ENCODE data around the gene SNRNP200.

Gene SNRNP200

DNA sequence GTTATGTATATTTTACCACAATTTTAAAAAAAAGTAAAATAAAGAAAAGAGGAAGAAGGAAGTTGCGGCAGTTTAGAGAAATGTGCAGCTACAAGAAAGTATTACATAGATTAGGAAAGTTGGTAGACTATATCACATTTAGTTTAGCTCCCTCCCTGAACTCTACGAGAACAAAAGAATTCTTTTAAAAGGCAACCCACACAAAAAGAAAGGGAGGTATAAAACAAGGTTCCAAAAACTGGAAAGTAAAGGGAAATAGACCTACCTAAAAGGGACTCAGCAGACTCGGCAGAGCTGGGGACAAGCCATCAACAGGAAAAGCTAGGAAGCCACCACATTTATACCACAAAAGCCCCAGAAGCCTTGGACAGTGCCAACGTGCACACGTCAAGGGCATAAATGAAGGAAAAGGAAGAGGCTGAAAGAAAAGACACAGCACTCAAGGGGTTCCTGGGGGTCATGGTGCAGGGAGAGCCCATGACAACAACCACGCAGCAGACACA lies 48.7 kb downstream of the SNRNP200 start:
- H3K27ac Mint-ChIP-seq = peak overlapping the region; percentile 59
- peaks cover 57% of the 10 kb centered on the region for H3K4me1 Mint-ChIP-seq
- peaks cover 22% of the 10 kb centered on the region for H3K36me3 Mint-ChIP-seq (ENCODE audit: low read depth)
- ATAC-seq = no peak
- DNase-seq = no peak
- H3K27me3 Mint-ChIP-seq = no peaks in the 10 kb centered on the region
- H3K9me3 Mint-ChIP-seq = no peaks in the 10 kb centered on the region
- H3K4me3 Mint-ChIP-seq = peak overlapping the region; percentile 22

DNA sequence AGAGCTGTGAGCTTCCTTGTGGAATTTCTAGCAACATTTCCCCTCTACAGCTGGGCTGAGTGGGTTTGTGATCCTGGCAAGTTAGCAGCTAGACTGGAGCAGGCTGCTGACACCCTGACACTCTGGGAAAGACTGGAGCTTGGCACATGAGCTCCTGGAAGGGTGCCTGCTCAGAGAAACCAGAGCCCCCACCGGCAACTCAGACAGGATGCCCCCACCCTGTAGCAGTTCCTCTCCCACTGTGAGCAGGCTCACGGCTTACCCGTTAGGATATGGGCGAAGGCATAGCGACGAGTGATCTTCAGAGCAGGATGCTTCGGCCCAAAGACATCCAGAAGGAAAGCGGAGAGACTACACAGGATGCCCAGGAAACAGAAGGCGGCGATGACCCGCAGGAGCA lies 50.8 kb downstream of the SNRNP200 start:
- Mint-ChIP-seq H3K27ac (no peak overlapping the region), H3K36me3 (ENCODE audit: low read depth) (peaks cover 22% of the 10 kb centered on the region), H3K4me3 (no peak overlapping the region), H3K9me3 (no peaks in the 10 kb centered on the region), H3K27me3 (no peaks in the 10 kb centered on the region), H3K4me1 (peaks cover 42% of the 10 kb centered on the region)
- DNase-seq = no peak
- no peak for ATAC-seq

DNA sequence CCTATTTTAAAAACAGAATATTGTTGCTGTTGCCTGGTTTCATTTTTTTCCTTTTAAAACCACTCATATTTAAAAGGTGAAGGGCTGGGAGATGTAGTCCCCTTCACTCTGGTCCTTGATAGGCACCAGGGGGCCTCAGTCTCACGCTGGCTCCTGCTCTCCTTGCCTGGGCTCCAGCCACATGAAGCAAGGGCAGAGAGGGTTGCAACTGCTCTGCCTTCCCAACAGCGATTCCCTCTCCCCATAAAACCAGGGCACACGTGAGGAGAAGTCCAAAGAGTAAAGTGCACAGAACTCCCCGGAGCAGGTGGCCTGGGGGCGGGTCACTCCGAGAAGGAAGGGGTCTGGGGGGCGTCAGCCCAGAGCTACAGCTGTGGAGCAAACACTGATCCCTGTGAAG lies 52.3 kb downstream of the SNRNP200 start:
- ATAC-seq (no peak), DNase-seq (no peak)
- Mint-ChIP-seq H3K27me3 (no peaks in the 10 kb centered on the region), H3K4me1 (peaks cover 31% of the 10 kb centered on the region), H3K27ac (no peak overlapping the region), H3K36me3 (ENCODE audit: low read depth) (peaks cover 22% of the 10 kb centered on the region), H3K9me3 (no peaks in the 10 kb centered on the region), H3K4me3 (no peak overlapping the region)

DNA sequence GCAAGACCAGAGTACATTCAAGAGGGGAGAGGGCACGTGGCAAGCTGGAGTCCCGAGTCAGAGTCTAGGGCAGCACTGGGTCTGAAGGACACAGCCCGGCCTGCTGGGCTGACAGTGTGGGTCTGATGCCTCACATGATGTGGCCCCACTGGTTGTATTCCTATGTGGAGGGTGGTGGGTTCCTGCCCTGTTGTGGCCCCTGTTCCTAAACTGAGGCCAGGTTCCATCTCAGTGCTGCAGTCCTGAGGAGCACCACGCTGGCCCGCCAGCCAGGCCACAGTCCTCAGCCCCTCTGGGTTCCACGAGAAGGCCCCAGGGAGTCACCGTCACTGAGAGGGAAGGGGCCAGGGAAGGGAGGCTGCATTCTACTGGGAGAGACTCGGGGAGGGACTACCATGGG lies 52.8 kb downstream of the SNRNP200 start:
- Mint-ChIP-seq H3K4me1 (peaks cover 26% of the 10 kb centered on the region), H3K36me3 (ENCODE audit: low read depth) (peaks cover 22% of the 10 kb centered on the region), H3K27ac (no peak overlapping the region), H3K27me3 (no peaks in the 10 kb centered on the region), H3K4me3 (no peak overlapping the region), H3K9me3 (no peaks in the 10 kb centered on the region)
- ATAC-seq (no peak), DNase-seq (no peak)

DNA sequence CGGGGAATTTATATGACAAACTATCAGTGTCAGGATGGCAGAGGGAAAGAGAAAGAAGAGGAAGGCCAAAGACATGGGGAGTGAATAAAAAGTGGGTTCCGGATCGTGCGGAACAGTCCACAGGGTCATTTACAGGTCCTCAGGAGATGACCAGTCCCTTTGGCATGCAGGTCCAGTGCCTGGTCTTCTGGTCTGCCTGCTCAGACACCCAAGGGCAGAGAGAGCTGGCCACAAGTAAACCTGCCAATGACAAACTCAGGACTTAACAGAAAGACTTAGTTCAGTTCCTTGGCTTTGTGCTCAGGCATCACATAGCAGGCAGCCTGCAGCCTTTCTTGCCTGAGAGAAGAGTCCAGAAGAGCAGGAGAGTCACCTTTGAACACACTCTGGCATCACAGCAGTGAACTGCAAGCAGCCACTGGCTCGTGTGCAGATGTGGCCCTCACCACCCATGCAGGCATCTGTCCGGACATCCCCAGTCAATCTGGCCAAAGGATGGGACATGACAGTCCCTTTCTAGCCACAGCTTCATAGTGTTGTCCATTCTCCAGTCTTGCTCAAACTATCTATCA lies 53.5 kb downstream of the SNRNP200 start:
- Mint-ChIP-seq H3K9me3 (no peaks in the 10 kb centered on the region), H3K27ac (peak overlapping the region; percentile 22), H3K4me1 (peaks cover 24% of the 10 kb centered on the region), H3K27me3 (no peaks in the 10 kb centered on the region), H3K4me3 (no peak overlapping the region), H3K36me3 (ENCODE audit: low read depth) (peaks cover 22% of the 10 kb centered on the region)
- DNase-seq (no peak), ATAC-seq (no peak)

DNA sequence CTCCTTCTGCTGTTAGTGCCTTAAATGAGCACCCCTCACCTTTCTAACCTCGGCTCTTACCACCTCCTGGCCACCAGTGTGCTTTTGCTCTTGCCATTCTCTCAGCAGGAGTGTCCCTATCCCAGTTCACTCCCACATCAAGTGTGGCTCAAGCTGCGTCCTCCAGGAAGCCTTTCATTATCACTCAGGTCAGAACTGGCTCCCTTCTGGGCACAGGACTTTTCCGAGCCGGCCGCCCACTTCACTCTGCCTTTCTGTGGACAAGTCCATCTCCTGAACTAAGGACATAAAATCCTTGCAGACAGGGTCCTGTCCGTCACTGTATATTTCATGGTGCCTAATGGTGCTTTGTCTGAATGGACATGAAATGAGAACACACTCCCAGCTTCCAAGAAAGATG lies 55.2 kb downstream of the SNRNP200 start:
- Mint-ChIP-seq H3K36me3 (ENCODE audit: low read depth) (peaks cover 15% of the 10 kb centered on the region), H3K27me3 (no peaks in the 10 kb centered on the region)

DNA sequence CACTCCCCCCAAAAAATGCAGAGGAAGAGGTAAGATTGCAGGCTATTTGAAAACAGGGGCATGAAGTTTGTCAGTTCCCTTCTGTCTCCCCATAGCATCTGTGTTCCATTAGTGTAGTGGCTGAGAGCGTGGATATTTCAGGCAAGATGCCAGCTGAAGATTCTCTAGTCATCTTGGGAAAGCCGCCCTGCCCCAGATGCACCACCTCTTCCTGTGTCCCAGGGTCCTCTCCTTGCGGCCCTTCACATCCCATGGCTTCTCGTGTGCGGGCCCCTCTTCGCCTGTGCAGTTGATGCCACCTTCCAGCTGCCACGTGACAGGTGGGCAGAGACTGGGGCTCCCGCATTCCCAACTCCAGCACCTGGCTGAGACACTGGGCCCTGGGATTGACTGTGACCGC lies 55.7 kb downstream of the SNRNP200 start:
- H3K9me3 Mint-ChIP-seq = no peaks in the 10 kb centered on the region

More for the DNA sequence above, 55.2 kb downstream of the SNRNP200 start:
- Mint-ChIP-seq H3K9me3 (no peaks in the 10 kb centered on the region), H3K27ac (no peak overlapping the region), H3K4me1 (peaks cover 22% of the 10 kb centered on the region), H3K4me3 (no peak overlapping the region)
- ATAC-seq (no peak), DNase-seq (no peak)

DNA sequence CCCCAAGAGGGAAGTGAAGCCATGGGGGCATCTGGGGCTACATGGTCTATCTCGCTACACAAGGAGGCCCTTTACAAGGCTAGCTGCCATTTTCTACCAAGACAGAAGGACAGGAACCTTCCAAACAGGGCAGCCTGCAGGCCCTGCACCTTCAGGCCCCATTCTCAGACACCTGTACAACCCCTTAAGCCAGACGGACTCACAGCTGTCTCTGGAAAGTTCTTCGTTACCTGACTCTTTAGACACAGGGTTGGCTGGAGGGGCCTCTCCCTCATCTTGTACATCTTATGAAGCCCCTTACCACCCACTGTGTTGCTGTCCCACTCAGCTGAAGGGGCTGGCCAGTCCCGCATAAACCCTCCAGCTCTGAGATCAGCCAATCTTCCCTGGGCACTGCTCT lies 56.7 kb downstream of the SNRNP200 start:
- Mint-ChIP-seq H3K4me1 (peaks cover 24% of the 10 kb centered on the region), H3K4me3 (no peak overlapping the region), H3K36me3 (ENCODE audit: low read depth) (peaks cover 16% of the 10 kb centered on the region), H3K27ac (no peak overlapping the region), H3K9me3 (no peaks in the 10 kb centered on the region), H3K27me3 (no peaks in the 10 kb centered on the region)
- ATAC-seq = no peak
- no peak for DNase-seq

More for the DNA sequence above, 55.7 kb downstream of the SNRNP200 start:
- H3K27me3 Mint-ChIP-seq = no peaks in the 10 kb centered on the region
- H3K4me1 Mint-ChIP-seq = peaks cover 21% of the 10 kb centered on the region
- no peak overlapping the region for H3K27ac Mint-ChIP-seq
- peaks cover 17% of the 10 kb centered on the region for H3K36me3 Mint-ChIP-seq (ENCODE audit: low read depth)
- DNase-seq = no peak
- ATAC-seq = no peak
- no peak overlapping the region for H3K4me3 Mint-ChIP-seq

DNA sequence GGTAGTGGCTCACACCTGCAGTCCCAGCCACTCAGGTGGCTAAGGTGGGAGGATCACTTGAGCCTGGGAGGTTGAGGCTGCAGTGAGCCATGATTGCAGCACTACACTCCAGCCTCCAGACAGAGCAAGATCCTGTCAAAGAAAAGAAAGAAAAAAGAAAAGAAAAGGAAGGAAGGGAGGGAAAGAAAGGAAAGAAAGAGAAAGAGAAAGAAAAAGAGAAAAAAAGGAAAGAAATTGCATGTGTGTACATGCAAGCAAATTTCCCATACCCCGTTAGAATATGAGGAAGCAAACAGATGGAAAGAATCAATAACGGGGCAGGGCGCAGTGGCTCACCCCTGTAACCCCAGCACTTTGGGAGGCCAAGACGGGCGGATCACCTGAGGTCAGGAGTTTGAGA lies 57.5 kb downstream of the SNRNP200 start:
- Mint-ChIP-seq H3K4me3 (no peak overlapping the region), H3K27ac (no peak overlapping the region)

DNA sequence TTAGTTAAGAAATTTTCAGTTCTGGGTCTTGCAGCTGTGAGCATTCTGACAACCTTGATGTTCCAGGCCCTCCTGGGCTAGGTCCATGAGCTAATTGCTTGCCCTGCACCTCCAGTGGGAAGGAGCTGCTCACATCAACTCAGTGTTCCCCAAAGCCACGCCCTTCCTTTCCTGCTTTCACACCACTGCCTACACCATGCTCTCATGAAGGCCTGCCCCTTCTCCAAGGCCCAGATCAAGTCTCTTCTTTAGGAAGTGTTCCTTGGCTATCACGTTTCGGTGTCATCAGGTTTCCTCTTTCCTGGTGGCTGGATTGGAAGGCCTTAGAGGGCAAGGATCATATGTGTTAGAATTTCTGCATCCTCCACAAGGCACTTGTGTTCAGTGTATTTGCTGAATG lies 58.3 kb downstream of the SNRNP200 start:
- Mint-ChIP-seq H3K27me3 (no peaks in the 10 kb centered on the region), H3K27ac (peak overlapping the region; percentile 10), H3K4me3 (no peak overlapping the region), H3K9me3 (no peaks in the 10 kb centered on the region), H3K36me3 (ENCODE audit: low read depth) (peaks cover 9% of the 10 kb centered on the region), H3K4me1 (peaks cover 35% of the 10 kb centered on the region)
- DNase-seq = no peak
- ATAC-seq = no peak

More for the DNA sequence above, 57.5 kb downstream of the SNRNP200 start:
- peaks cover 16% of the 10 kb centered on the region for H3K36me3 Mint-ChIP-seq (ENCODE audit: low read depth)
- no peak for ATAC-seq
- H3K4me1 Mint-ChIP-seq = peaks cover 27% of the 10 kb centered on the region
- no peak for DNase-seq
- no peaks in the 10 kb centered on the region for H3K9me3 Mint-ChIP-seq
- no peaks in the 10 kb centered on the region for H3K27me3 Mint-ChIP-seq

DNA sequence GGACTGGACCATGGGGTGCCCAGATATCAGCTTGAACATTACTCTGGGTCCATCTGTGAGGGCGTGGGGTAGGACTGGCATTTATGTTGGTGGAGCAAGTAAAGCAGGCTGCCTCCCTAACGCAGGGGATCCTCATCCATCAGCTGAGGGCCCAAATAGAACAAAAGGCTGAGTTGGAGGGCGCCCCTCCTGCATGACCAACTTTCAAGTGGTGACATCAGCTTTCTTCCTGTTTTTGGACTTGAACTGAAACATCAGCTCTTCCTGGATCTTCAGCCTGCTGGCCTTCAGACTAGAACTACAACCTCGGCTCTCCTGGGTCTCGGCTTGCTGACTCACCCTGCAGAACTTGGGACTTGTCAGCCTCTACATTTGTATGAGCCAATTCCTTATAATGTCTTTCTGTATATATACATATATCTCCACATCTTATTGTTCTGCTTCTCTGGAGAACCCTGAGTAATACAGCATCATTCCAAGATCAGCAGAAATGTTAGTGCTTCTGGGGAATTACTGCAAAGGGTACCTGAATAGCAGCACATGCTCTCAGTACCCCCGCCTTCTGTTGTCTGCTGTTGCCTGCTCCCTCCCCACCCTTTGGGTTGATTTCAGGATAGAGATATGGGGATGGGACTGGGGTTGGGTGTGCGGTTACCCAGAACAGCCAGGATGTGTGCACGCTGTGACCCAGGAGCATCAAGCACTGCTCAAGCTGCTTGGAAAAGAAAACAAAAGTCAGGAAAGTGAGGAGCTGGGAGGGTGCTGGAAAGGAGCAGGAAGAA lies 59.5 kb downstream of the SNRNP200 start:
- Mint-ChIP-seq H3K27me3 (no peaks in the 10 kb centered on the region), H3K27ac (no peak overlapping the region), H3K4me3 (no peak overlapping the region), H3K4me1 (peaks cover 45% of the 10 kb centered on the region), H3K36me3 (ENCODE audit: low read depth) (peaks cover 6% of the 10 kb centered on the region), H3K9me3 (no peaks in the 10 kb centered on the region)
- ATAC-seq (no peak), DNase-seq (no peak)

DNA sequence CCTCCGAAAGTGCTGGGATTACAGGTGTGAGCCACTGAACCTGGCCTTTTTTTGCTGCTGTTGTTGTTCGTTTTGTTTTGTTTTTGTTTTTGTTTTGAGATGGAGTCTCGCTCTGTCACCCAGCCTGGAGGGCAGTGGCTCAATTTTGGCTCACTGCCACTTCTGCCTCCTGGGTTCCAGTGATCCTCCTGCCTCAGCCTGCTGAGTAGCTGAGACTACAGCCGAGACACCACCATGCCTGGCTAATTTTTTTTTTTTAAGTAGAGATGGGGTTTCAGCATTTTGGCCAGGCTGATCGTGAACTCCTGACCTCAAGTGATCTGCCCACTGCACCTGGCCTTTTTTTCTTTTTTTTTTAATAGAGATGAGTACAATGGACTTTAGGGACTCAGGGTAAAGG lies 61.5 kb downstream of the SNRNP200 start:
- Mint-ChIP-seq H3K4me1 (peaks cover 48% of the 10 kb centered on the region), H3K27me3 (no peaks in the 10 kb centered on the region), H3K27ac (no peak overlapping the region), H3K4me3 (no peak overlapping the region), H3K36me3 (ENCODE audit: low read depth) (peaks cover 6% of the 10 kb centered on the region), H3K9me3 (no peaks in the 10 kb centered on the region)
- ATAC-seq = no peak
- DNase-seq = no peak

DNA sequence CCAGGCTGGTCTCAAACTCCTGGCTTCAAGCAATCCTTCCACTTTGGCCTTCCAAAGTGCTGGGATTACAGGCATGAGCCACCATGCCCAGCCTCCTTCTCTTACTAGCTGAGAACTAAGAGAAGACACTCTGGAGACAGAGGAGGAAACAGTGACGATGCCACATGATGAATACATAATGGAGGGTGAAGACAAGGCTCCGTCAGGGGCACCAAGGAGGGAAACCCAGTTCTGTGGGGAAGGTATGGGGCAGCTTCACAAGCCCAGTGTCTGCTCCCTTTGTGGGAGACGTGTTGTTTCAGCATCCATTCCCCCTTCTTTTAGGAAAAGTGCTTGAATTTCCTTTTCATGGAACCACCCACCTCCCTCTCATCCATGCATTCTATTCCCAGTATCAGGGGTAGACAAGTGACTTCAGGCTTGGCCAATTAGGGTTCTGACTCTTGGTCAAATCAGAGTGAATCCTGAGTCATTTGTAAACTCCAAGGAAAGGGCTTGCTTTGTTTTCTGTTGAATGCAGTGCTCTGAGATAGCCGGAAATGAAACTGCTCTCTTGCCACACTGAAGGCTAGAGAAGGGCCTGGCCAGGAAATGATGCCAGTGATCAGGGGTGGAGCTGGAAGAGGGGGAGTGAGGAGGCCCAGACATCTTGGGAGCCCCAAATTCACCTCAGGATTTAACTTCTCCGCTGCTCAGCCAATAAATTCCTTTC lies 63.3 kb downstream of the SNRNP200 start:
- peak; percentile 64 for DNase-seq
- Mint-ChIP-seq H3K27me3 (no peaks in the 10 kb centered on the region), H3K4me3 (peak overlapping the region; percentile 43), H3K4me1 (peaks cover 46% of the 10 kb centered on the region), H3K27ac (peak overlapping the region; percentile 93), H3K36me3 (ENCODE audit: low read depth) (peaks cover 6% of the 10 kb centered on the region), H3K9me3 (no peaks in the 10 kb centered on the region)
- peak; percentile 95 for ATAC-seq

DNA sequence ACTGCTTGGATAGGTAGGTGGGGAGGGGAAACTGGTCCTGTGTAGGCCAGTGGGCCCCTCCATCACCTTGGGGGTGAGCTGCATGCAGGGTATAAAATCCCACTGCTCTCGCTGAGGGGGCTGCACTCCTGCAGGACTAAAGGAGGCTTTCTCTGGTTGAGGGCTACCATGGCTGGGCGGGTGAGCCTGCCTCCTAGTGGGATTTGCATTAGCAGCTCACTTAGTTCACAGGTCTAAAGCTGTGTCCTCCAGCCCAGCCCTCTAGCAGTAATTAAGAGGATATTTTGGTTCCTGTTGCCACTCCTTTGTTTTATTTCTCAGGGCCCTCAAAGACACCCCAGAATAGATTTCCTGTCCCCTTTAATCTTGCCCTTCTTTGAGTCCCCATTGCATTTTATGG lies 64.1 kb downstream of the SNRNP200 start:
- Mint-ChIP-seq H3K27ac (peak overlapping the region; percentile 93), H3K9me3 (no peaks in the 10 kb centered on the region), H3K4me1 (peaks cover 43% of the 10 kb centered on the region), H3K36me3 (ENCODE audit: low read depth) (peaks cover 6% of the 10 kb centered on the region), H3K4me3 (no peak overlapping the region), H3K27me3 (no peaks in the 10 kb centered on the region)
- ATAC-seq (no peak), DNase-seq (no peak)
